Brain microvascular endothelial cell (primary cell): ENCODE data around the gene NCBP3.
A peak's percentile ranks its signal among the peaks of the same experiment; 100 is the strongest.

Source experiments
- DNase-seq: peaks from one replicate; pipeline ENCODE4 v3.0.0-alpha.2; 2020
- H3K27ac ChIP-seq: fragments of 250-450 bp; sonication (Bioruptor Pico); 2 replicates; pipeline ENCODE4 v1.5.1; 2020; ENCODE audit warnings: mild to moderate bottlenecking, moderate library complexity
- H3K27me3 ChIP-seq: fragments of 250-450 bp; sonication (Bioruptor Pico); replicated peaks from 2 replicates; pipeline ENCODE4 v1.5.1; 2020; ENCODE audit warnings: mild to moderate bottlenecking
- H3K36me3 ChIP-seq: fragments of 250-450 bp; sonication (Bioruptor Pico); replicated peaks from 2 replicates; pipeline ENCODE4 v1.5.1; 2020; ENCODE audit warnings: mild to moderate bottlenecking
- H3K4me3 ChIP-seq: 2 replicates; pipeline ENCODE4 v1.5.1; 2011; ENCODE audit warnings: low read depth, mild to moderate bottlenecking, control low read depth, low read length, moderate library complexity
- CTCF ChIP-seq: IDR thresholded peaks from 2 replicates; pipeline ENCODE4 v1.5.1; 2011; ENCODE audit warnings: low read depth, mild to moderate bottlenecking, moderate library complexity, low read length, control low read depth, inconsistent platforms; ENCODE audit errors: missing control alignments
- in situ Hi-C: cut with HindIII; loops from 2 replicates; pipeline ENCODE4 v1.10.0; 2017; ENCODE audit warnings: low sequenced_read_pairs, low pct_ligation_motif_present

The NCBP3 gene

GRCh38 chr17:3817851-3818605 is 28.0 kb downstream of the NCBP3 start:
- in situ Hi-C loops = no loop called here
- DNase-seq = no peak
- Histone ChIP-seq H3K27me3 (no peaks in the 10 kb centered on the region), H3K36me3 (peaks cover 74% of the 10 kb centered on the region), H3K4me3 (no peak overlapping the region), H3K27ac (no peak overlapping the region)
- TF ChIP-seq CTCF = no peak

GRCh38 chr17:3815925-3816324 is 30.1 kb downstream of the NCBP3 start:
- no peak overlapping the region for H3K27ac ChIP-seq
- peak; percentile 55 for TF ChIP-seq CTCF
- H3K36me3 ChIP-seq = peaks cover 60% of the 10 kb centered on the region
- in situ Hi-C loops = no loop called here
- no peak overlapping the region for H3K4me3 ChIP-seq
- H3K27me3 ChIP-seq = no peaks in the 10 kb centered on the region
- DNase-seq = no peak

- no peak for TF ChIP-seq CTCF
- no peak overlapping the region for H3K27ac ChIP-seq
Observed at GRCh38 chr17:3815122-3815521, 30.9 kb downstream of the NCBP3 start.

GRCh38 chr17:3814361-3814760 is 31.7 kb downstream of the NCBP3 start:
- no peak for DNase-seq
- Histone ChIP-seq H3K27me3 (no peaks in the 10 kb centered on the region), H3K27ac (no peak overlapping the region), H3K4me3 (no peak overlapping the region), H3K36me3 (peaks cover 53% of the 10 kb centered on the region)
- no peak for TF ChIP-seq CTCF
- in situ Hi-C loops = no loop called here

More at GRCh38 chr17:3815122-3815521, 30.9 kb downstream of the NCBP3 start:
- in situ Hi-C loops = no loop called here
- Histone ChIP-seq H3K27me3 (no peaks in the 10 kb centered on the region), H3K4me3 (no peak overlapping the region), H3K36me3 (peaks cover 56% of the 10 kb centered on the region)
- DNase-seq = no peak

GRCh38 chr17:3813171-3813570 is 32.9 kb downstream of the NCBP3 start:
- DNase-seq = no peak
- Histone ChIP-seq H3K27me3 (no peaks in the 10 kb centered on the region), H3K27ac (no peak overlapping the region), H3K36me3 (peaks cover 45% of the 10 kb centered on the region), H3K4me3 (no peak overlapping the region)
- in situ Hi-C loops = no loop called here
- no peak for TF ChIP-seq CTCF

GRCh38 chr17:3812771-3813170 is 33.3 kb downstream of the NCBP3 start:
- DNase-seq = no peak
- in situ Hi-C loops = no loop called here
- Histone ChIP-seq H3K27me3 (no peaks in the 10 kb centered on the region), H3K27ac (no peak overlapping the region), H3K4me3 (no peak overlapping the region), H3K36me3 (peaks cover 43% of the 10 kb centered on the region)
- TF ChIP-seq CTCF = no peak
